Hepatocyte (in vitro differentiated cells): ENCODE data around the gene FGFBP1.

Experiments
- CTCF ChIP-seq: fragments of 200-600 bp; sonication (generic); IDR thresholded peaks from 2 replicates; pipeline ENCODE4 v1.5.1; 2016; ENCODE audit warnings: antibody characterized with exemption, mild to moderate bottlenecking; ENCODE audit not compliant: poor library complexity
- EZH2 ChIP-seq: fragments of 200-600 bp; sonication (generic); IDR thresholded peaks from 2 replicates; pipeline ENCODE4 v1.6.1; 2016; ENCODE audit warnings: antibody characterized with exemption, mild to moderate bottlenecking, borderline replicate concordance
- EZH2phosphoT487 ChIP-seq: fragments of 200-600 bp; sonication (generic); IDR thresholded peaks from one replicate; pipeline ENCODE4 v1.6.1; 2018; ENCODE audit warnings: antibody characterized with exemption, mild to moderate bottlenecking, low read depth, moderate library complexity; ENCODE audit not compliant: unreplicated experiment, severe bottlenecking

GRCh38 chr4:15898902-15899301 is 39.6 kb downstream of the FGFBP1 start:
- no peak for TF ChIP-seq CTCF
- TF ChIP-seq EZH2: no peak
- no peak for TF ChIP-seq EZH2phosphoT487
